Keratinocyte (primary cell): ENCODE measurements around the gene GARS1. TPM values are rescaled to one million over a fixed set of nuclear protein-coding genes. Genes with fewer than 3 reads are reported as not detected.

Experiments
- DNase-seq: peaks from one replicate; pipeline ENCODE4 v3.0.0-alpha.2; 2011; ENCODE audit warnings: low read depth, missing footprints, low spot score
- FAIRE-seq: peaks from 2 replicates; lab custom pipeline; 2011; peaks lifted over from hg19 to GRCh38; lab: Jason Lieb, UNC
- H2AFZ ChIP-seq: 2 replicates; pipeline ENCODE4 v1.6.0; 2012; ENCODE audit warnings: low read length, control low read depth, inconsistent platforms; ENCODE audit not compliant: control insufficient read depth
- H3K27ac ChIP-seq: 2 replicates; pipeline ENCODE4 v1.5.1; 2011; ENCODE audit warnings: low read length; ENCODE audit not compliant: control insufficient read depth, insufficient read depth
- H3K27me3 ChIP-seq: 3 replicates; pipeline ENCODE4 v1.6.0; 2011; ENCODE audit warnings: low read length; ENCODE audit not compliant: control insufficient read depth, insufficient read depth; ENCODE audit errors: extremely low read depth
- H3K36me3 ChIP-seq, 2 experiments: 2 replicates in 1 of 2; 3 replicates in 1 of 2; pipeline ENCODE4 v1.5.1; 2011; ENCODE audit warnings: low read length in 2 of 2, mild to moderate bottlenecking in 1 of 2; ENCODE audit not compliant: control insufficient read depth in 2 of 2, insufficient read depth in 2 of 2; ENCODE audit errors: extremely low read depth in 1 of 2
- H3K4me1 ChIP-seq: 3 replicates; pipeline ENCODE4 v1.5.1; 2011; ENCODE audit warnings: low read length; ENCODE audit not compliant: control insufficient read depth, insufficient read depth; ENCODE audit errors: extremely low read depth
- H3K4me2 ChIP-seq: 3 replicates; pipeline ENCODE4 v1.6.0; 2011; ENCODE audit warnings: low read depth, low read length; ENCODE audit not compliant: control insufficient read depth, insufficient read depth; ENCODE audit errors: extremely low read depth
- H3K4me3 ChIP-seq, 3 experiments: fragments of 200-600 bp in 1 of 3; sonication (generic) in 1 of 3; 2 replicates in 2 of 3; 3 replicates in 1 of 3; pipeline ENCODE4 v1.5.1; 2011 to 2016; ENCODE audit warnings: low read length in 3 of 3, mild to moderate bottlenecking in 3 of 3, control low read depth in 2 of 3, inconsistent platforms in 1 of 3, low read depth in 1 of 3, mixed read lengths in 1 of 3, mixed run types in 1 of 3, moderate library complexity in 1 of 3; ENCODE audit not compliant: control insufficient read depth in 2 of 3, insufficient read depth in 2 of 3; ENCODE audit errors: extremely low read depth in 1 of 3
- H3K79me2 ChIP-seq: 2 replicates; pipeline ENCODE4 v1.6.0; 2012; ENCODE audit warnings: low read length; ENCODE audit not compliant: control insufficient read depth, insufficient read depth
- H3K9ac ChIP-seq: 3 replicates; pipeline ENCODE4 v1.6.0; 2011; ENCODE audit warnings: low read length; ENCODE audit not compliant: control insufficient read depth, insufficient read depth; ENCODE audit errors: extremely low read depth
- H3K9me1 ChIP-seq: 3 replicates; pipeline ENCODE4 v1.6.0; 2011; ENCODE audit warnings: low read length; ENCODE audit not compliant: control insufficient read depth, insufficient read depth; ENCODE audit errors: extremely low read depth
- H3K9me3 ChIP-seq: 2 replicates; pipeline ENCODE4 v1.5.1; 2012; ENCODE audit warnings: low read depth, low read length; ENCODE audit not compliant: control insufficient read depth
- H4K20me1 ChIP-seq: 3 replicates; pipeline ENCODE4 v1.6.0; 2011; ENCODE audit warnings: low read length; ENCODE audit not compliant: control insufficient read depth, insufficient read depth; ENCODE audit errors: extremely low read depth
- EZH2 ChIP-seq: IDR thresholded peaks from one replicate; pipeline ENCODE4 v1.6.1; 2012; ENCODE audit warnings: inconsistent platforms, mild to moderate bottlenecking, low read length, moderate library complexity
- dilution Hi-C: fragments of 300-500 bp; cut with MboI; formaldehyde crosslinking; loops from one replicate; pipeline ENCODE4 v1.7.0; 2020; ENCODE audit warnings: low sequenced_read_pairs; ENCODE audit not compliant: extremely low pct_ligation_motif_present
- polyA plus RNA-seq, 5 experiments: library from polyadenylated mRNA; depleted of rRNA in 3 of 5; stranded (reverse) in 3 of 5; stranded (forward) in 1 of 5; unstranded in 1 of 5; fragments of >200 nt; gene quantifications; 1 replicate in 1 of 5; 2 replicates in 3 of 5; 3 replicates in 1 of 5; pipeline versions ENCODE4 v1.2.1 to v1.2.3, GENCODE V29; 2011 to 2012; ENCODE audit warnings: missing spikeins in 2 of 5, low read depth in 1 of 5, low replicate concordance in 1 of 5
- TF ChIP-seq, protein P1 (sequence below), 3 experiments: IDR thresholded peaks in 1 of 3; conservative IDR thresholded peaks in 1 of 3; optimal IDR thresholded peaks in 1 of 3; 2 replicates in 2 of 3; 3 replicates in 1 of 3; pipeline versions ENCODE3 to v1.5.1; 2011; ENCODE audit warnings: low read length in 3 of 3, mild to moderate bottlenecking in 3 of 3, moderate library complexity in 2 of 3, control low read depth in 1 of 3, inconsistent platforms in 1 of 3; ENCODE audit not compliant: insufficient read depth in 2 of 3; ENCODE audit errors: extremely low read depth in 1 of 3

Gene GARS1
- polyA plus RNA-seq, 1 donor (not counting 4 experiments of a cell fraction or from before 2014, with no cell fraction given) = 411 TPM

DNA sequence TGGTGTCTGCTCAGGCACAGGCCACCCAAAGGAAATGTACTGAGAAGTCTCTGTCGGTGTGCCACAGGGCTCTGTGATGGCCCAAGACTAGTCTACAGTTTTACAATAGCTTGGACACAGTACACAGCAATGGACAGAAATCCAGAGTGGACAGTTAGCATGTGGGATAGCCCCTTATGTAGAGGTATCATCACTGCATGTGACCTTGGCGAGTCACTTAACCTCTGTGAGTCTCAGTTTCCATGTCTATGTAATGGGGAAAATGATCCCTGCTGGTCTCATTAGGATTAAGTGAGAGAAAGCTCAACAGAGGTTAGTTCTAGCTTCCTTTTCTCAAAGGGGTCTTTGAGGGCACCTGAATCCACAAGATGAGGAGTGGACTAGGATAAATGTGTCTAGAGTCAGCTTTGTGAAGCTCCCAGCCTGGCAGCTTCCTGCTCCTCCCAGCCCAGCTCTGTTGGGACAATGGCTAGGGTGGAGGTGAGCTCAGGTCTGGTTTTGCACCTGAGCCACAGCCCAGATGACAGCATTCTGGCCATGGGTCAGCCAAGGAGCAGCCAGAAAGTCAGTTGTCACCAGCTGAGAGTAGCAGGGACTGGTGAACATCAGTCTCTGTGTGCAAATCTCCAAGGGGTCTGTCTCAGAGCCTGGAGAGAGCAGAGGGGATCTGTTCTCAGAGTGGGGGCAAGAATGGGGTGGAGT lies 69.7 kb downstream of the GARS1 start:
- no peak for FAIRE-seq

DNA sequence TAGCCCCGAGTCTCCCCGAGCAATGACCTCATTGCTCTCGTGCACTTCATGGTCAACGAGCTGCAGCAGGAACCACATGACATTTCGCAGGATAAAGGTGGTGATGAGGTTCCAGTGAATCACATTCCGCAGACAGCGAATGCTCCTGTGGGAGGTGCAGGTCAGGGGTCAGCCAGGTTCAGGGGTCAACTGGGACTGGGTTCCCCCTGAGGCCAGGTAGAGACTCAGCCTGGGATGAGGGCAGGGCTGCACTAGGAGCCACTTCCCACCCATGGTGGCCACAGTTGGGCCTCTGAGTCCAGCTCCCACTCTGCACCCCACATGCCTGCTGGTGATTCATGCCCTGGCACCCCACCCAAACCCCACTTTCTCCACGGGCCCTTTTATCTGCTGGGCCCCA lies 70.4 kb downstream of the GARS1 start:
- Histone ChIP-seq H3K4me3 (no peak overlapping the region), H3K27me3 (peaks cover 17% of the 10 kb centered on the region), H3K79me2 (no peaks in the 10 kb centered on the region), H4K20me1 (no peaks in the 10 kb centered on the region), H3K27ac (no peak overlapping the region), H2AFZ (no peak overlapping the region), H3K4me1 (no peaks in the 10 kb centered on the region), H3K36me3 (no peaks in the 10 kb centered on the region), H3K4me2 (no peak overlapping the region), H3K9ac (no peak overlapping the region), H3K9me3 (no peaks in the 10 kb centered on the region), H3K9me1 (no peaks in the 10 kb centered on the region)
- no peak for DNase-seq
- FAIRE-seq = no peak
- TF ChIP-seq, protein P1, sequence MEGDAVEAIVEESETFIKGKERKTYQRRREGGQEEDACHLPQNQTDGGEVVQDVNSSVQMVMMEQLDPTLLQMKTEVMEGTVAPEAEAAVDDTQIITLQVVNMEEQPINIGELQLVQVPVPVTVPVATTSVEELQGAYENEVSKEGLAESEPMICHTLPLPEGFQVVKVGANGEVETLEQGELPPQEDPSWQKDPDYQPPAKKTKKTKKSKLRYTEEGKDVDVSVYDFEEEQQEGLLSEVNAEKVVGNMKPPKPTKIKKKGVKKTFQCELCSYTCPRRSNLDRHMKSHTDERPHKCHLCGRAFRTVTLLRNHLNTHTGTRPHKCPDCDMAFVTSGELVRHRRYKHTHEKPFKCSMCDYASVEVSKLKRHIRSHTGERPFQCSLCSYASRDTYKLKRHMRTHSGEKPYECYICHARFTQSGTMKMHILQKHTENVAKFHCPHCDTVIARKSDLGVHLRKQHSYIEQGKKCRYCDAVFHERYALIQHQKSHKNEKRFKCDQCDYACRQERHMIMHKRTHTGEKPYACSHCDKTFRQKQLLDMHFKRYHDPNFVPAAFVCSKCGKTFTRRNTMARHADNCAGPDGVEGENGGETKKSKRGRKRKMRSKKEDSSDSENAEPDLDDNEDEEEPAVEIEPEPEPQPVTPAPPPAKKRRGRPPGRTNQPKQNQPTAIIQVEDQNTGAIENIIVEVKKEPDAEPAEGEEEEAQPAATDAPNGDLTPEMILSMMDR (optimal IDR thresholded peaks at IDR 0.05 in 1 of 3, IDR thresholded peaks at IDR 0.05 in 1 of 3, conservative IDR thresholded peaks at IDR 0.05 in 1 of 3; ENCODE audit: extremely low read depth in 1 of 3, insufficient read depth in 2 of 3, low read length in 3 of 3) = no peak
- TF ChIP-seq EZH2 = no peak
- dilution Hi-C loops = no loop called here

More for the DNA sequence above, 69.7 kb downstream of the GARS1 start:
- no peak overlapping the region for H3K4me3 ChIP-seq
- no peak for TF ChIP-seq EZH2
- TF ChIP-seq, protein P1 (optimal IDR thresholded peaks at IDR 0.05 in 1 of 3, IDR thresholded peaks at IDR 0.05 in 1 of 3, conservative IDR thresholded peaks at IDR 0.05 in 1 of 3; ENCODE audit: extremely low read depth in 1 of 3, insufficient read depth in 2 of 3, low read length in 3 of 3) = no peak
- H2AFZ ChIP-seq = no peak overlapping the region
- H3K9me1 ChIP-seq = no peaks in the 10 kb centered on the region
- no peaks in the 10 kb centered on the region for H3K4me1 ChIP-seq
- no peak overlapping the region for H3K27ac ChIP-seq
- no peaks in the 10 kb centered on the region for H3K36me3 ChIP-seq
- H3K79me2 ChIP-seq = no peaks in the 10 kb centered on the region
- H4K20me1 ChIP-seq = no peaks in the 10 kb centered on the region
- dilution Hi-C loops = no loop called here
- no peaks in the 10 kb centered on the region for H3K9me3 ChIP-seq
- H3K9ac ChIP-seq = no peak overlapping the region
- no peak for DNase-seq
- H3K27me3 ChIP-seq = peaks cover 17% of the 10 kb centered on the region
- H3K4me2 ChIP-seq = no peak overlapping the region
